Epithelial cell of umbilical artery (primary cell): Measurements from ENCODE around the gene OR13J1. TPM values are rescaled to one million over a fixed set of nuclear protein-coding genes. Genes with fewer than 3 reads are reported as not detected.

Experiments used
- total RNA-seq: library from RNA; depleted of rRNA; stranded (reverse); fragments of >200 nt; gene quantifications from 2 replicates; pipeline ENCODE4 v1.2.3, GENCODE V29; 2014

The OR13J1 gene
- not detected in 2 replicates for total RNA-seq

GRCh38 chr9:35870351-35870923 lies at the start of gene OR13J1:
TSS of gene OR13J1 (minus strand) at chr9:35870401. CDS start at chr9:35870401, 0 bp downstream.

DNA sequence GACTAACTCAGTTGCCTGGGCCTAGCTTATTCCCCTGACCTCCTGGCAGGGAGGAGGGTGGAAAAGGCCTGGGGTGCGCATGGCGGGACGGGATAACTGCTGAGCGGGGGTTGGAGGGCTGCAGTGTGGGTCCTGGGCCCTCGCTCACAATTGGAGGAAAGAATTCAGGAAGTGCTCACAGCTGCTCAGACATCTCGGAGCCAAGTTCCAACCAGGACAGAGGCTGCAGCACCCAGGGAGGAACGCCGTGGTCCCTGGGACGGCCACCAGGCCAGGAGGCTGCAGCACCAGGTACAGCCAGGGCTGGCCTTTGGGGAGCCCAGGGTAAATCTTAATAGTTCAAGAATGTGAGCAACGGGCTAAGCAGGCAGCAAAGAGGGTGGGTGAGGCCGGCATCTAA lies 39.1 kb upstream of the OR13J1 start, which contains the start of gene SPAAR:
Gene SPAAR (plus strand): TSS at position 217 of the 400 bp plus-strand sequence. CDS start 974 bp downstream, outside the sequence.

GRCh38 chr9:35905912-35906679 lies 35.9 kb upstream of the OR13J1 start, which contains the start of gene HRCT1:
TSS of gene HRCT1 (plus strand) at chr9:35906202. CDS start at chr9:35906288, 86 bp downstream.

DNA sequence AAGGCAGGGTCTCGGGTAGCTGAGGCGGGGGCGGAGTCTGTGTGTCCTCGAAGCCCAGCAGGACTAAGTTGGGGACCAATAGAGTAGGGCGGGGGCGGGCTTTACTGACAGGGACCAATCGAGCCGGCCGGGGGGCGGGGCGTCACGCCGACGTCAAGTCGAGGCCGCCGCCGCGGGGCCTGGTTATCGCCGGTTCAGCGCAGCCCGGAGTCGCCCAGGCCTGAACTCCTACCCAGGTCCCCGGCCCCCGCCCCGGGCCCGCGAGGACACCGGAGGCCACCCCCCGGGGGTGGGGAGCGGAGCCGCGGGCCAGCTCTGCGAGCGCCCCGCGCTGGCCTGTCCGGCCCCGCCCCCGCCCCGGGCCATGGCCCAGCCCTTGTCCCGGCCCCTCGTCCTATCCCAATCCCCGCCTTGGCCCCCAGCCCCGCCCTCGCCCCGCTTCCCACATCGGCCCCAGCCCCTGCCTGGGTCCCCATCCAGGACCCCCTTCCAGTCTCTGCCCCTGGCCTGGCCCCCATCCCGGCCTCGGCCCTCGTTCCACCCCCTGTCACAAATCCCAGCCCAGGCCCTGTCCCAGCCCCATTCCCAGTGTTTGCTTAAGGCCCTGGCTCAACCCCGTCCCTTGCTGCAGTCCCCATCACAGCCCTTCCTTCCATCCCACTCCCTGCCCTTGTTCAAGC lies 41.0 kb downstream of the OR13J1 start, which contains the start of gene TMEM8B:
Gene TMEM8B (plus strand): TSS at position 145 of the 680 bp plus-strand sequence. CDS start 220 bp downstream, at position 365.

DNA sequence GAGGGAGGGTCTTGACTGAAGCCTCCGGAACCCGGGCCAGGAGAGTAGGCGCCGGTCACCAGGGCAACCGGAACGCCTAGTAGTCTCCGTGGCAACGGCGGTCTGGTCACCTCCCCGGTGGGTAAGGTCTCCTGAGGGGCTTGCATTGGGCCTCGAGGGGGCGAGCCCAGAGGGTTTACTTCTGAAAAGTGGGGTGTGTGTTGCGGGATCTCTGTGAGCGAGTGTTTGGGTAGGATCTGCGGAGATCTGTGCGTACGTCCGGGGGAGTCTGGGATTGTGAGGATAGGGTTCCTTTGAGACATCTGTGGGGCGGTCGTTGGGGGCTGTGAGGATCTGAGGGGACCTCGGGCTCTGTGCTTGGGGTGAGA lies 41.5 kb downstream of the OR13J1 start, which contains the start of gene FAM221B:
Gene FAM221B (minus strand): TSS at position 17 of the 368 bp plus-strand sequence. CDS start 2,571 bp downstream, outside the sequence.

Other genes with a start within 250 kb of the OR13J1 start
- not detected in 2 replicates for gene SIT1, start 219.5 kb downstream of the OR13J1 start, total RNA-seq
- 14,209 and 20,786 TPM in 2 replicates for gene RMRP, start 212.4 kb downstream of the OR13J1 start, total RNA-seq
- 10.1 and 12.2 TPM in 2 replicates for gene CCDC107, start 212.1 kb downstream of the OR13J1 start, total RNA-seq
- gene ARHGEF39, start 205.2 kb downstream of the OR13J1 start, total RNA-seq = 0.97 and 1.5 TPM in 2 replicates
- gene CA9, start 196.5 kb downstream of the OR13J1 start, total RNA-seq = 0.15 TPM in 1 of 2 replicates, not detected in the other
- 305 and 385 TPM in 2 replicates for gene TPM2, start 180.5 kb downstream of the OR13J1 start, total RNA-seq
- gene TLN1, start 138.2 kb downstream of the OR13J1 start, total RNA-seq = 223 and 265 TPM in 2 replicates
- gene CREB3, start 137.7 kb downstream of the OR13J1 start, total RNA-seq = 41.9 and 64.9 TPM in 2 replicates
- gene GBA2, start 121.2 kb downstream of the OR13J1 start, total RNA-seq = 110 and 138 TPM in 2 replicates
- 10.3 and 14.6 TPM in 2 replicates for gene RGP1, start 121.1 kb downstream of the OR13J1 start, total RNA-seq
- 91.8 and 187 TPM in 2 replicates for gene MSMP, start 116.1 kb downstream of the OR13J1 start, total RNA-seq
- gene NPR2, start 78.8 kb downstream of the OR13J1 start, total RNA-seq = 11.4 and 19.5 TPM in 2 replicates
- gene SPAG8, start 58.1 kb downstream of the OR13J1 start, total RNA-seq = 0.32 TPM in 1 of 2 replicates, not detected in the other
- 22.1 and 23.6 TPM in 2 replicates for gene HINT2, start 55.4 kb downstream of the OR13J1 start, total RNA-seq
- not detected in 2 replicates for gene FAM221B, start 41.7 kb downstream of the OR13J1 start, total RNA-seq
- under 0.01 and 0.91 TPM in 2 replicates for gene TMEM8B, start 41.2 kb downstream of the OR13J1 start, total RNA-seq
- gene HRCT1, start 35.8 kb upstream of the OR13J1 start, total RNA-seq = 0.76 and 3.2 TPM in 2 replicates
- 10.3 and 14.3 TPM in 2 replicates for gene SPAAR, start 39.1 kb upstream of the OR13J1 start, total RNA-seq
- gene OR2S2, start 87.8 kb upstream of the OR13J1 start, total RNA-seq = not detected in 2 replicates
- 9.1 and 14.7 TPM in 2 replicates for gene RECK, start 166.5 kb upstream of the OR13J1 start, total RNA-seq